ENCODE results near the gene ZNF385B.
"Not testable (repeated sequence)": the region's sequence is repeated elsewhere in the genome, so short reads cannot be mapped to it uniquely, and the experiment has no call there.

DNA sequence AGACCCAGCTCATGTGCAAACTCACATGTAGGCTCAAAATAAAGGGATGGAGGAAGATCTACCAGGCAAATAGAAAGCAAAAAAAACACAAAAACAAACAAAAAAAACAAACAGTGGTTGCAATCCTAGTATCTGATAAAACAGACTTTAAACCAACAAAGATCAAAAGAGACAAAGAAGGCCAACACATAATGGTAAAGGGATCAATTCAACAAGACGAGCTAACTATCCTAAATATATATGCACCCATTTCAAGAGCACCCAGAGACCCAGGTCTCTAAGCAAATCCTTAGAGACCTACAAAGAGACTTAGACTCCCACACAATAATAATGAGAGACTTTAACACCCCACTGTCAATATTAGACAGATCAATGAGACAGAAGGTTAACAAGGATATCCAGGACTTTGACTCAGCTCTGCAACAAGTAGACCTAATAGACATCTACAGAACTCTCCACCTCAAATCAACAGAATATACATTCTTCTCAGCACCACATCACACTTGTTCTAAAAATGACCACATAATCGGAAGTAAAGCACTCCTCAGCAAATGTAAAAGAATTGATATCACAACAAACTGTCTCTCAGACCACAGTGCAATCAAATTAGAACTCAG is 229.5 kb downstream of the ZNF385B start:
- TF ChIP-seq CTCF, POLR2A (IDR thresholded peaks at IDR 0.05): not testable (repeated sequence)
